Dedifferentiated amniotic fluid mesenchymal stem cell (primary cell): ENCODE data around the gene SIK3.
"Not testable (repeated sequence)": the region's sequence is repeated elsewhere in the genome, so short reads cannot be mapped to it uniquely, and the experiment has no call there.

Experiments used
- DNase-seq: peaks from one replicate; pipeline ENCODE4 v3.0.0-alpha.2; 2016; ENCODE audit errors: extremely low spot score

SIK3 gene

GRCh38 chr11:117076941-117077691 lies 21.1 kb downstream of the SIK3 start:
- no peak for DNase-seq

GRCh38 chr11:117075186-117075585 lies 23.0 kb downstream of the SIK3 start:
- no peak for DNase-seq

- no peak for DNase-seq
These were observed 24.1 kb downstream of the SIK3 start for GRCh38 chr11:117074119-117074518.

- DNase-seq: no peak
These were observed 24.7 kb downstream of the SIK3 start for GRCh38 chr11:117073539-117073938.

GRCh38 chr11:117072517-117073461 lies 25.4 kb downstream of the SIK3 start:
- DNase-seq: peak; percentile 81

- no peak for DNase-seq
These were observed 26.9 kb downstream of the SIK3 start for GRCh38 chr11:117071344-117071787.

GRCh38 chr11:117070016-117070415 lies 28.2 kb downstream of the SIK3 start:
- no peak for DNase-seq

GRCh38 chr11:117068303-117068860 lies 29.8 kb downstream of the SIK3 start:
- no peak for DNase-seq

- no peak for DNase-seq
These were observed 31.3 kb downstream of the SIK3 start for GRCh38 chr11:117066959-117067358.

- DNase-seq: peak; percentile 40
These were observed 34.0 kb downstream of the SIK3 start for GRCh38 chr11:117064275-117064674.

GRCh38 chr11:117062498-117062897 lies 35.7 kb downstream of the SIK3 start:
- DNase-seq: no peak

- no peak for DNase-seq
These were observed 37.0 kb downstream of the SIK3 start for GRCh38 chr11:117061256-117061655.

GRCh38 chr11:117059611-117060148 lies 38.5 kb downstream of the SIK3 start:
- DNase-seq: no peak

GRCh38 chr11:117058761-117059261 lies 39.4 kb downstream of the SIK3 start:
- DNase-seq: no peak

GRCh38 chr11:117057727-117058126 lies 40.5 kb downstream of the SIK3 start:
- no peak for DNase-seq

- DNase-seq: no peak
These were observed 40.9 kb downstream of the SIK3 start for GRCh38 chr11:117057317-117057716.

- no peak for DNase-seq
These were observed 42.8 kb downstream of the SIK3 start for GRCh38 chr11:117055469-117055868.

GRCh38 chr11:117054382-117054781 lies 43.8 kb downstream of the SIK3 start:
- no peak for DNase-seq

- DNase-seq: no peak
These were observed 45.8 kb downstream of the SIK3 start for GRCh38 chr11:117052196-117053149.

- not testable (repeated sequence) for DNase-seq
These were observed 48.1 kb downstream of the SIK3 start for GRCh38 chr11:117050121-117050520.

GRCh38 chr11:117046627-117047026 lies 51.6 kb downstream of the SIK3 start:
- not testable (repeated sequence) for DNase-seq
